H1 (cell line): ENCODE measurements around the gene NR1H3. TPM values are rescaled to one million over a fixed set of nuclear protein-coding genes. Genes with fewer than 3 reads are reported as not detected.

Source experiments
- CHD7 ChIP-seq: fragments of 300-600 bp; sonication (generic); IDR thresholded peaks from 2 replicates; pipeline ENCODE4 v1.7.1; 2012; ENCODE audit warnings: low read length, moderate library complexity, mild to moderate bottlenecking, inconsistent platforms; ENCODE audit not compliant: insufficient replicate concordance
- CREB1 ChIP-seq: IDR thresholded peaks from 2 replicates; pipeline ENCODE4 v1.6.1; 2012; ENCODE audit warnings: inconsistent platforms
- CTBP2 ChIP-seq: IDR thresholded peaks from 2 replicates; pipeline ENCODE4 v1.7.0; 2011; ENCODE audit warnings: borderline replicate concordance, mild to moderate bottlenecking, moderate library complexity, mixed read lengths, low read length; ENCODE audit not compliant: insufficient read depth, insufficient read length
- EGR1 ChIP-seq: IDR thresholded peaks from 2 replicates; pipeline ENCODE4 v1.6.1; 2011; ENCODE audit warnings: low read depth, low read length, borderline replicate concordance
- POLR2AphosphoS5 ChIP-seq: IDR thresholded peaks from 2 replicates; pipeline ENCODE4 v1.6.1; 2011; ENCODE audit warnings: low read depth, low read length
- SUZ12 ChIP-seq: fragments of 200-600 bp; sonication (generic); IDR thresholded peaks from 2 replicates; pipeline ENCODE4 v1.6.1; 2012; ENCODE audit warnings: mild to moderate bottlenecking, inconsistent platforms, low read length, moderate library complexity, mixed read lengths
- polyA plus RNA-seq, 7 experiments: library from polyadenylated mRNA; depleted of rRNA in 3 of 7; stranded (reverse) in 5 of 7; unstranded in 2 of 7; fragments of >200 nt in 5 of 7; fragments of 200-250 nt in 2 of 7; gene quantifications; 1 replicate in 5 of 7; 2 replicates in 1 of 7; 4 replicates in 1 of 7; pipeline versions ENCODE4 v1.2.1 to v1.2.3, GENCODE V29; 2011 to 2013; ENCODE audit warnings: missing spikeins in 2 of 7, mixed read lengths in 2 of 7
- total RNA-seq: library from RNA; stranded (reverse); fragmentation: NEBNext Ultra II Directional; extraction: Animal tissue kit (Norgen Biotek cat#: 25700); gene quantifications from 2 replicates; pipeline ENCODE4 v1.2.1, GENCODE V29; 2021
- TF ChIP-seq, protein P1 (sequence below): IDR thresholded peaks from 2 replicates; pipeline ENCODE4 v1.6.1; 2011; ENCODE audit warnings: low read length, improper control_type of control experiment

Gene NR1H3
- total and polyA plus RNA-seq, 2 of the 8 experiments (the other 6 are each of a cell fraction or from before 2014, with no cell fraction given), result 19.9 to 42.1 TPM

GRCh38 chr11:47260366-47260765 lies 2.6 kb downstream of the NR1H3 start (continued):
- TF ChIP-seq CHD7 (no peak), CREB1 (no peak), EGR1 (no peak), POLR2AphosphoS5 (no peak), CTBP2 (no peak), SUZ12 (no peak)
- TF ChIP-seq, protein P1, sequence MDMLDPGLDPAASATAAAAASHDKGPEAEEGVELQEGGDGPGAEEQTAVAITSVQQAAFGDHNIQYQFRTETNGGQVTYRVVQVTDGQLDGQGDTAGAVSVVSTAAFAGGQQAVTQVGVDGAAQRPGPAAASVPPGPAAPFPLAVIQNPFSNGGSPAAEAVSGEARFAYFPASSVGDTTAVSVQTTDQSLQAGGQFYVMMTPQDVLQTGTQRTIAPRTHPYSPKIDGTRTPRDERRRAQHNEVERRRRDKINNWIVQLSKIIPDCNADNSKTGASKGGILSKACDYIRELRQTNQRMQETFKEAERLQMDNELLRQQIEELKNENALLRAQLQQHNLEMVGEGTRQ, result no peak
